Tibial nerve (tissue), 4 donors: Measurements from ENCODE around the gene RAVER2. TPM values are rescaled to one million over a fixed set of nuclear protein-coding genes. Genes with fewer than 3 reads are reported as not detected.
"Not testable (repeated sequence)": the region's sequence is repeated elsewhere in the genome, so short reads cannot be mapped to it uniquely, and the experiment has no call there.

ENCODE experiments used
- DNase-seq, 2 donors: peaks; one replicate each; pipeline ENCODE4 v3.0.0-alpha.2; 2019; ENCODE audit warnings: low spot score in 2 of 2
- H3K27ac ChIP-seq, 4 donors: fragments of 200-600 bp; sonication (generic) in 3 of 4; one replicate each; pipeline ENCODE4 v1.5.1; 2017 to 2019; ENCODE audit warnings: mild to moderate bottlenecking in 1 of 4
- H3K27me3 ChIP-seq, 2 donors: fragments of 200-600 bp; sonication (generic) in 1 of 2; one replicate each; pipeline versions ENCODE4 v1.5.1 to v1.6.0; 2017 to 2019
- H3K36me3 ChIP-seq, 3 donors: fragments of 200-600 bp; sonication (generic); one replicate each; pipeline ENCODE4 v1.5.1; 2018 to 2019
- H3K4me1 ChIP-seq, 4 donors: fragments of 200-600 bp; sonication (generic) in 3 of 4; one replicate each; pipeline ENCODE4 v1.5.1; 2017 to 2019
- H3K4me3 ChIP-seq, 4 donors: fragments of 200-600 bp; sonication (generic) in 3 of 4; one replicate each; pipeline ENCODE4 v1.5.1; 2017 to 2019; ENCODE audit warnings: mild to moderate bottlenecking in 1 of 4, moderate library complexity in 1 of 4
- H3K9me3 ChIP-seq, 4 donors: fragments of 200-600 bp; sonication (generic) in 3 of 4; one replicate each; pipeline ENCODE4 v1.5.1; 2017 to 2019
- EP300 ChIP-seq, 2 donors: sonication (generic); formaldehyde crosslinking; IDR thresholded peaks; one replicate each; pipeline ENCODE4 v1.6.1; 2017; ENCODE audit warnings: antibody characterized with exemption in 2 of 2, mild to moderate bottlenecking in 1 of 2
- POLR2A ChIP-seq, 2 donors: fragments of 450-650 bp; IDR thresholded peaks; one replicate each; pipeline ENCODE4 v1.6.1; 2017; ENCODE audit warnings: antibody characterized with exemption in 2 of 2, mild to moderate bottlenecking in 2 of 2, moderate library complexity in 2 of 2
- WGBS, 2 donors: methylation state at CpG; one replicate each; pipeline ENCODE4 v1.1.5; 2018; 5-methylcytosine and 5-hydroxymethylcytosine counted together
- total RNA-seq, 4 donors: library from RNA; depleted of rRNA; stranded (reverse); fragments of >200 nt; gene quantifications; one replicate each; pipeline ENCODE4 v1.1.0, GENCODE V29; 2016
- TF ChIP-seq, protein P1 (sequence below), 5 experiments: fragments of 200-600 bp in 3 of 5; fragments of 450-650 bp in 2 of 5; sonication (generic) in 3 of 5; IDR thresholded peaks; one replicate each; pipeline ENCODE4 v1.5.1; 2016 to 2019; ENCODE audit warnings: antibody characterized with exemption in 5 of 5, mild to moderate bottlenecking in 3 of 5, moderate library complexity in 2 of 5

Gene RAVER2
- total RNA-seq, 4 donors from 2014 or later: 3.6 to 8.2 (median 4.1) TPM

DNA sequence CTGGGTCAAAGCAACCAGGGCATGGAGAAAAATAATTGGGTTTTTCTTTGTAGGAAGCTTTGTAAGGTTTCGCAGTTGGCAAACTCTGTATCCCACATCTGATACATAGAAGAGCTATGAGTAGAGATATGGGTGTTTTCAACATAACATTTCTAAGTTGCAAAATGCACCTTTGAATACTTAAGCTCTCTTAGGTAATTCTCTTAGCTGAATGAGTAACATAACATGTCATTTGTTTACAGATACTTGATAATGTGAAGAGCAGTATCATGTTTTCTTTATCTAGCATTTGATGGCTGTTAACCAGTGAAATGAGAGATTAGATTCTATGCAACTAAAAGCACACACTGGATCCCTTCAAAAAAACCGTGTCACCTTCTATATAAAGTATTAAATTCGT, 21.6 kb downstream of the RAVER2 start:
- no peak overlapping the region for H3K27ac ChIP-seq
- H3K36me3 ChIP-seq: peaks cover 0 to 16% (median 0%) of the 10 kb centered on the region in 3 donors
- TF ChIP-seq EP300 (IDR thresholded peaks at IDR 0.05) (no peak), POLR2A (IDR thresholded peaks at IDR 0.05) (no peak)
- TF ChIP-seq, protein P1, sequence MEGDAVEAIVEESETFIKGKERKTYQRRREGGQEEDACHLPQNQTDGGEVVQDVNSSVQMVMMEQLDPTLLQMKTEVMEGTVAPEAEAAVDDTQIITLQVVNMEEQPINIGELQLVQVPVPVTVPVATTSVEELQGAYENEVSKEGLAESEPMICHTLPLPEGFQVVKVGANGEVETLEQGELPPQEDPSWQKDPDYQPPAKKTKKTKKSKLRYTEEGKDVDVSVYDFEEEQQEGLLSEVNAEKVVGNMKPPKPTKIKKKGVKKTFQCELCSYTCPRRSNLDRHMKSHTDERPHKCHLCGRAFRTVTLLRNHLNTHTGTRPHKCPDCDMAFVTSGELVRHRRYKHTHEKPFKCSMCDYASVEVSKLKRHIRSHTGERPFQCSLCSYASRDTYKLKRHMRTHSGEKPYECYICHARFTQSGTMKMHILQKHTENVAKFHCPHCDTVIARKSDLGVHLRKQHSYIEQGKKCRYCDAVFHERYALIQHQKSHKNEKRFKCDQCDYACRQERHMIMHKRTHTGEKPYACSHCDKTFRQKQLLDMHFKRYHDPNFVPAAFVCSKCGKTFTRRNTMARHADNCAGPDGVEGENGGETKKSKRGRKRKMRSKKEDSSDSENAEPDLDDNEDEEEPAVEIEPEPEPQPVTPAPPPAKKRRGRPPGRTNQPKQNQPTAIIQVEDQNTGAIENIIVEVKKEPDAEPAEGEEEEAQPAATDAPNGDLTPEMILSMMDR (IDR thresholded peaks at IDR 0.05): no peak
- WGBS, 2 donors: 85 to 90% methylated on average over 3 of the region's 3 CpGs
- H3K4me3 ChIP-seq: no peak overlapping the region
- DNase-seq: no peak
- no peaks in the 10 kb centered on the region for H3K4me1 ChIP-seq
- peaks cover 0 to 5% (median 2%) of the 10 kb centered on the region in 4 donors for H3K9me3 ChIP-seq
- no peaks in the 10 kb centered on the region for H3K27me3 ChIP-seq

DNA sequence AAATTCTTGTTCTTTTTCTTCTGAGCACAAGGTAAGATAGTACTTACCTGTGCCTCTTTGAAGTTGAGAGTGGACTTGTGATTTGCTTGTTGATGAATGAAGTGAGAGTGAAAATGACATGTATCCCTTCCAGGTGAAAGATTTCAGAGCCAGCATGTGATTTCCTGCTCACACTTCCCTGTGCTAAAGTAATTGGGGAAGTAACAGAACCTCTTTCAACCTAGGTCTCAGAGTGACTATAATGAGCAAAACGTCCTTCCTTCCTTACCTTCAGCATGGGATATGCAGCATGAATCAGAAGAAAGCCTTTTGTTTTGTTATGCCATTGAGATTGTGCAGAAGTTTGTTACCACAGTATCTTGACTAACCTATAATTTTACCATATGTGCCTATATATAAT, 24.6 kb downstream of the RAVER2 start:
- 47 to 57% methylated on average over 1 of the region's 1 CpG for WGBS, 2 donors
- no peak for DNase-seq
- H3K4me1 ChIP-seq: no peaks in the 10 kb centered on the region
- no peaks in the 10 kb centered on the region for H3K27me3 ChIP-seq
- no peak for TF ChIP-seq EP300 (IDR thresholded peaks at IDR 0.05)
- TF ChIP-seq, protein P1 (IDR thresholded peaks at IDR 0.05): no peak
- TF ChIP-seq POLR2A (IDR thresholded peaks at IDR 0.05): no peak
- no peak overlapping the region for H3K4me3 ChIP-seq
- peaks cover 0 to 16% (median 0%) of the 10 kb centered on the region in 3 donors for H3K36me3 ChIP-seq
- peaks cover 0 to 5% (median 2%) of the 10 kb centered on the region in 4 donors for H3K9me3 ChIP-seq
- no peak overlapping the region for H3K27ac ChIP-seq

DNA sequence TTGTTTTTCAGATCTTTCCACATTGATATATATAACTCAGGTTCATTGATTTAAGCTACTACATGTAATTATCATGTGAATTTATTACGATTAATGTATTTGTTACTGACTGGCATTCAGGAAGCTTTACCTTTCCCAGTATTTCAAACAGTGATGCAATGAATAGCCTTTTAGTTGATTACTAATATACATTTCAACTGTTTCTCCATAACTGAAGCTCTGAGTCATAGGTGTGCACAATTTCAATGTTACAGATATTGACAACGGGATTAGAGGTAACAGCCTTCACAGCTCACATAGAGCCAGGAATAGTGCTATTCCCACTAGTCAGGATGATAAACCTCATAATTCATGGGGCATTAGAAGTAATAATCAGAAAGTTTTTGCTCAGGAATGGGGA, 25.1 kb downstream of the RAVER2 start:
- DNase-seq: no peak
- no peaks in the 10 kb centered on the region for H3K27me3 ChIP-seq
- TF ChIP-seq EP300 (IDR thresholded peaks at IDR 0.05) (no peak), POLR2A (IDR thresholded peaks at IDR 0.05) (no peak)
- TF ChIP-seq, protein P1 (IDR thresholded peaks at IDR 0.05): no peak
- H3K4me3 ChIP-seq: no peak overlapping the region
- H3K4me1 ChIP-seq: no peaks in the 10 kb centered on the region
- H3K9me3 ChIP-seq: peaks cover 0 to 5% (median 2%) of the 10 kb centered on the region in 4 donors
- no peak overlapping the region for H3K27ac ChIP-seq
- 95 to 97% methylated on average over 2 of the region's 2 CpGs for WGBS, 2 donors
- H3K36me3 ChIP-seq: peaks cover 0 to 16% (median 0%) of the 10 kb centered on the region in 3 donors

DNA sequence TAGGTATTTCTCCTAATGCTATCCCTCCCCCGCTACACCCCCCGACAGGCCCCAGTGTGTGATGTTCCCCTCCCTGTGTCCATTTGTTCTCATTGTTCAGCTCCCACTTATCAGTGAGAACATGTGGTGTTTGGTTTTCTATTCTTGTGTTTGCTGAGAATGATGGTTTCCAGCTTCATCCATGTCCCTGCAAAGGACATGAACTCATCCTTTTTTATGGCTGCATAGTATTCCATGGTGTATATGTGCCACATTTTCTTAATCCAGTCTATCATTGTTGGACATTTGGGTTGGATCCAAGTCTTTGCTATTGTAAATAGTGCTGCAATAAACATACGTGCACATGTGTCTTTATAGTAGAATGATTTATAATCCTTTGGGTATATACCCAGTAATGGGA, 28.4 kb downstream of the RAVER2 start:
- not testable (repeated sequence) for DNase-seq, H3K27ac ChIP-seq, H3K27me3 ChIP-seq, H3K4me1 ChIP-seq, H3K4me3 ChIP-seq, H3K9me3 ChIP-seq
- 95 to 98% methylated on average over 3 of the region's 3 CpGs for WGBS, 2 donors
- peaks cover 0 to 16% (median 0%) of the 10 kb centered on the region in 3 donors for H3K36me3 ChIP-seq

DNA sequence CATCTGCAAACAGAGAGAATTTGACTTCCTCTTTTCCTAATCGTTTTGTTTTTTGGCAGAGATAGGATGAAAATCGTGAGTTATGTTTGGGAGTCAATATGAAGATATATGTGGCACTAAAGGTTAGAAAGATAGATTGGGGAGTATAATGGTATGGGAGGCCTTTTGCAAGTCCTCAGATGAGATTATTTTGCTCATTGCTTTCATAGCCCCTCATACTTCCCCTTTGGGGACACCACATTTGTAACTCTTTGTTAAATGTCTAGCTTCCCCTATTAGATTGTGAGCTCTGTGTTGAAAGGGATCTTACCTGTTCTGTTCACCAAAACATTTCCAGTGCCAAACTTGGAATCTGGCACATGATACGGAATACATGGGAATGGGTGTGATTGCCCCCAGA, 30.2 kb downstream of the RAVER2 start:
- no peak overlapping the region for H3K4me3 ChIP-seq
- no peak overlapping the region for H3K27ac ChIP-seq
- DNase-seq: no peak
- H3K27me3 ChIP-seq: no peaks in the 10 kb centered on the region
- no peaks in the 10 kb centered on the region for H3K4me1 ChIP-seq
- peaks cover 0 to 7% (median 0%) of the 10 kb centered on the region in 3 donors for H3K36me3 ChIP-seq
- no peak for TF ChIP-seq POLR2A (IDR thresholded peaks at IDR 0.05)
- no peak for TF ChIP-seq EP300 (IDR thresholded peaks at IDR 0.05)
- TF ChIP-seq, protein P1 (IDR thresholded peaks at IDR 0.05): no peak
- peaks cover 0 to 5% (median 2%) of the 10 kb centered on the region in 4 donors for H3K9me3 ChIP-seq
- 81 to 88% methylated on average over 3 of the region's 3 CpGs for WGBS, 2 donors

DNA sequence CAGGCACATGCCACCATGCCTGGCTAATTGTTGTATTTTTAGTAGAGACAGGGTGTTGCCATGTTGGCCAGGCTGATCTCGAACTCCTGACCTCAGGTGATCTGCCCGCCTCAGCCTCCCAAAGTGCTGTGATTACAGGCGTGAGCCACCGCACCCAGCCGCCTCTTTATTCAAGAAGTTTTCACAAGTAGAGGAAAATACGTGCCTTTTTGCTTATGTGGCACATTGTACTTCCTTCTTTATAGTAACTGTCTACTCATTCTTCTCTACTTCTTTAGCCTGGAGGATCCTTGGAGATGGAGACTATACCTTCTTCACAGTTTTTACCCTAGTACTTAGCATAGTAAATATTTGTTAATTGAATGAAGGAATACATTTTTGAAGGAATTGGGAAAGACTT, 37.2 kb downstream of the RAVER2 start:
- peaks cover 0 to 15% (median 0%) of the 10 kb centered on the region in 3 donors for H3K36me3 ChIP-seq
- H3K27ac ChIP-seq, H3K4me3 ChIP-seq, H3K4me1 ChIP-seq, H3K27me3 ChIP-seq, DNase-seq, H3K9me3 ChIP-seq: not testable (repeated sequence)
- 92 to 93% methylated on average over 6 of the region's 6 CpGs for WGBS, 2 donors

DNA sequence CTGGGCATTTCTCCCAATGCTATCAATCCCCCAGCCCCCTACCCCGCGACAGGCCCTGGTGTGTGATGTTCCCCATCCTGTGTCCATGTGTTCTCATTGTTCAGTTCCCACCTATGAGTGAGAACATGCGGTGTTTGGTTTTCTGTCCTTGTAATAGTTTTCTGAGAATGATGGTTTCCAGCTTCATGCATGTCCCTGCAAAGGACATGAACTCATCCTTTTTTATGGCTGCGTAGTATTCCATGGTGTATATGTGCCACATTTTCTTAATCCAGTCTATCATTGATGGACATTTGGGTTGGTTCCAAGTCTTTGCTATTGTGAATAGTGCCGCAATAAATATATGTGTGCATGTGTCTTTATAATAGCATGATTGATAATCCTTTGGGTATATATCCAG, 38.0 kb downstream of the RAVER2 start:
- DNase-seq, H3K4me1 ChIP-seq, H3K4me3 ChIP-seq, H3K9me3 ChIP-seq, H3K27me3 ChIP-seq, H3K27ac ChIP-seq: not testable (repeated sequence)
- peaks cover 0 to 19% (median 0%) of the 10 kb centered on the region in 3 donors for H3K36me3 ChIP-seq
- 97 to 98% methylated on average over 5 of the region's 5 CpGs for WGBS, 2 donors
